ENCODE measurements around the gene PGAP1.

The PGAP1 gene

GRCh38 chr2:196925768-196926561, 542 bp downstream of the PGAP1 start:
- DNase-seq (ENCODE audit: low read depth), result no peak
- peak overlapping the region; percentile 72 for H3K4me3 ChIP-seq (ENCODE audit: control insufficient read depth, low read depth, low read length)
- no peak for TF ChIP-seq CTCF (IDR thresholded peaks at IDR 0.05; ENCODE audit: control insufficient read depth, insufficient read depth, low read depth, low read length, missing control alignments)

- peak overlapping the region; percentile 72 for H3K4me3 ChIP-seq (ENCODE audit: control insufficient read depth, low read depth, low read length)
- no peak for TF ChIP-seq CTCF (IDR thresholded peaks at IDR 0.05; ENCODE audit: control insufficient read depth, insufficient read depth, low read depth, low read length, missing control alignments)
- no peak for DNase-seq (ENCODE audit: low read depth)
Observed at GRCh38 chr2:196925051-196925767, 1.3 kb downstream of the PGAP1 start.

GRCh38 chr2:196924051-196924450, 2.5 kb downstream of the PGAP1 start:
- no peak for DNase-seq (ENCODE audit: low read depth)
- TF ChIP-seq CTCF (IDR thresholded peaks at IDR 0.05; ENCODE audit: control insufficient read depth, insufficient read depth, low read depth, low read length, missing control alignments), result no peak
- H3K4me3 ChIP-seq (ENCODE audit: control insufficient read depth, low read depth, low read length), result no peak overlapping the region

- no peak for TF ChIP-seq CTCF (IDR thresholded peaks at IDR 0.05; ENCODE audit: control insufficient read depth, insufficient read depth, low read depth, low read length, missing control alignments)
- no peak for DNase-seq (ENCODE audit: low read depth)
- H3K4me3 ChIP-seq (ENCODE audit: control insufficient read depth, low read depth, low read length), result no peak overlapping the region
Observed at GRCh38 chr2:196918927-196919326, 7.6 kb downstream of the PGAP1 start.

GRCh38 chr2:196917802-196918201, 8.7 kb downstream of the PGAP1 start:
- DNase-seq (ENCODE audit: low read depth), result no peak
- no peak overlapping the region for H3K4me3 ChIP-seq (ENCODE audit: control insufficient read depth, low read depth, low read length)
- TF ChIP-seq CTCF (IDR thresholded peaks at IDR 0.05; ENCODE audit: control insufficient read depth, insufficient read depth, low read depth, low read length, missing control alignments), result no peak

GRCh38 chr2:196915507-196916189, 10.9 kb downstream of the PGAP1 start:
- no peak overlapping the region for H3K4me3 ChIP-seq (ENCODE audit: control insufficient read depth, low read depth, low read length)
- no peak for DNase-seq (ENCODE audit: low read depth)
- TF ChIP-seq CTCF (IDR thresholded peaks at IDR 0.05; ENCODE audit: control insufficient read depth, insufficient read depth, low read depth, low read length, missing control alignments), result no peak

All from AG09309 (cell line).